H7 (cell line): ENCODE results near the gene GRIP2. TPM values are rescaled to one million over a fixed set of nuclear protein-coding genes. Genes with fewer than 3 reads are reported as not detected.

Source experiments
- DNase-seq: peaks from one replicate; pipeline ENCODE4 v3.0.0; 2012
- H3K27me3 ChIP-seq: 2 replicates; pipeline ENCODE4 v1.6.0; 2011; ENCODE audit warnings: mild to moderate bottlenecking, low read length; ENCODE audit not compliant: control insufficient read depth, insufficient read depth
- H3K36me3 ChIP-seq: replicated peaks from 2 replicates; pipeline ENCODE4 v1.5.1; 2011; ENCODE audit warnings: low read length; ENCODE audit not compliant: control insufficient read depth, insufficient read depth
- H3K4me3 ChIP-seq: 2 replicates; pipeline ENCODE4 v1.5.1; 2011; ENCODE audit warnings: low read depth, mild to moderate bottlenecking, control low read depth, low read length, moderate library complexity; ENCODE audit not compliant: insufficient read depth
- total RNA-seq: library from RNA; depleted of rRNA; stranded (reverse); fragments of >200 nt; shearing (Covaris generic); gene quantifications from 2 replicates; pipeline ENCODE4 v1.2.3, GENCODE V29; 2014

The GRIP2 gene
- total RNA-seq, 1 experiment from 2014 or later = 2.2 TPM

- no peaks in the 10 kb centered on the region for H3K27me3 ChIP-seq
Measured at GRCh38 chr3:14538451-14539088, 1.6 kb downstream of the GRIP2 start.

GRCh38 chr3:14537590-14538450 is 2.3 kb downstream of the GRIP2 start:
- Histone ChIP-seq H3K36me3 (no peaks in the 10 kb centered on the region), H3K4me3 (no peak overlapping the region), H3K27me3 (no peaks in the 10 kb centered on the region)
- no peak for DNase-seq

More at GRCh38 chr3:14538451-14539088, 1.6 kb downstream of the GRIP2 start:
- DNase-seq = no peak
- Histone ChIP-seq H3K4me3 (no peak overlapping the region), H3K36me3 (no peaks in the 10 kb centered on the region)

GRCh38 chr3:14536837-14537589 is 3.1 kb downstream of the GRIP2 start:
- no peaks in the 10 kb centered on the region for H3K36me3 ChIP-seq
- no peak overlapping the region for H3K4me3 ChIP-seq
- H3K27me3 ChIP-seq = no peaks in the 10 kb centered on the region
- no peak for DNase-seq

- no peak for DNase-seq
- no peak overlapping the region for H3K4me3 ChIP-seq
- H3K27me3 ChIP-seq = no peaks in the 10 kb centered on the region
- H3K36me3 ChIP-seq = no peaks in the 10 kb centered on the region
Measured at GRCh38 chr3:14536055-14536815, 3.9 kb downstream of the GRIP2 start.

- no peak overlapping the region for H3K4me3 ChIP-seq
- H3K27me3 ChIP-seq = no peaks in the 10 kb centered on the region
- DNase-seq = no peak
- no peaks in the 10 kb centered on the region for H3K36me3 ChIP-seq
Measured at GRCh38 chr3:14535616-14536015, 4.5 kb downstream of the GRIP2 start.

GRCh38 chr3:14534516-14535191 is 5.5 kb downstream of the GRIP2 start:
- Histone ChIP-seq H3K36me3 (no peaks in the 10 kb centered on the region), H3K27me3 (no peaks in the 10 kb centered on the region), H3K4me3 (no peak overlapping the region)
- peak; percentile 89 for DNase-seq

GRCh38 chr3:14533457-14533958 is 6.6 kb downstream of the GRIP2 start:
- H3K27me3 ChIP-seq = no peaks in the 10 kb centered on the region
- H3K4me3 ChIP-seq = no peak overlapping the region
- H3K36me3 ChIP-seq = no peaks in the 10 kb centered on the region
- DNase-seq = no peak

- peak; percentile 94 for DNase-seq
- Histone ChIP-seq H3K36me3 (no peaks in the 10 kb centered on the region), H3K4me3 (no peak overlapping the region), H3K27me3 (no peaks in the 10 kb centered on the region)
Measured at GRCh38 chr3:14532691-14533456, 7.3 kb downstream of the GRIP2 start.

GRCh38 chr3:14531856-14532395 is 8.2 kb downstream of the GRIP2 start:
- Histone ChIP-seq H3K27me3 (no peaks in the 10 kb centered on the region), H3K4me3 (no peak overlapping the region), H3K36me3 (no peaks in the 10 kb centered on the region)
- DNase-seq = no peak

GRCh38 chr3:14528081-14528480 is 12.1 kb downstream of the GRIP2 start:
- H3K4me3 ChIP-seq = no peak overlapping the region
- H3K36me3 ChIP-seq = no peaks in the 10 kb centered on the region
- no peaks in the 10 kb centered on the region for H3K27me3 ChIP-seq
- no peak for DNase-seq

- Histone ChIP-seq H3K36me3 (no peaks in the 10 kb centered on the region), H3K4me3 (no peak overlapping the region), H3K27me3 (no peaks in the 10 kb centered on the region)
- DNase-seq = no peak
Measured at GRCh38 chr3:14525685-14526631, 14.2 kb downstream of the GRIP2 start.
